ENCODE data around the gene RRP1B.

RRP1B gene

GRCh38 chr21:43627527-43627926, 31.8 kb upstream of the RRP1B start:
- DNase-seq = no peak

GRCh38 chr21:43631411-43632107, 27.8 kb upstream of the RRP1B start:
- Histone ChIP-seq H3K9ac (ENCODE audit: low read length) (no peak overlapping the region), H3K27ac (ENCODE audit: low read length) (no peak overlapping the region), H3K36me3 (replicated peaks; ENCODE audit: insufficient read depth, low read length) (no peaks in the 10 kb centered on the region), H3K4me3 (ENCODE audit: low read length) (no peak overlapping the region), H3K9me3 (replicated peaks; ENCODE audit: insufficient read depth, low read length) (no peaks in the 10 kb centered on the region), H3F3A (ENCODE audit: insufficient read depth, low read length) (no peaks in the 10 kb centered on the region), H3K4me2 (ENCODE audit: low read depth, low read length) (no peak overlapping the region), H4K20me1 (ENCODE audit: insufficient read depth, low read length) (no peaks in the 10 kb centered on the region), H3K4me1 (ENCODE audit: low read length) (no peaks in the 10 kb centered on the region), H2AFZ (ENCODE audit: low read length) (no peak overlapping the region), H3K27me3 (replicated peaks; ENCODE audit: insufficient read depth, low read length) (no peaks in the 10 kb centered on the region), H3K9me2 (replicated peaks; ENCODE audit: insufficient read depth, low read length) (no peaks in the 10 kb centered on the region), H3K79me2 (ENCODE audit: low read length) (no peaks in the 10 kb centered on the region)
- no peak for DNase-seq
- TF ChIP-seq EZH2 (optimal IDR thresholded peaks at IDR 0.05; ENCODE audit: low read depth, low read length) (no peak), CTCF (IDR thresholded peaks at IDR 0.05; ENCODE audit: low read length) (no peak), EZH2phosphoT487 (IDR thresholded peaks at IDR 0.05; ENCODE audit: low read length) (no peak)

More at GRCh38 chr21:43627527-43627926, 31.8 kb upstream of the RRP1B start:
- Histone ChIP-seq H3K36me3 (replicated peaks; ENCODE audit: insufficient read depth, low read length) (no peaks in the 10 kb centered on the region), H3K27me3 (replicated peaks; ENCODE audit: insufficient read depth, low read length) (no peaks in the 10 kb centered on the region), H3K27ac (ENCODE audit: low read length) (no peak overlapping the region), H2AFZ (ENCODE audit: low read length) (no peak overlapping the region), H4K20me1 (ENCODE audit: insufficient read depth, low read length) (no peaks in the 10 kb centered on the region), H3K4me3 (ENCODE audit: low read length) (no peak overlapping the region), H3F3A (ENCODE audit: insufficient read depth, low read length) (no peaks in the 10 kb centered on the region), H3K4me2 (ENCODE audit: low read depth, low read length) (no peak overlapping the region), H3K9me2 (replicated peaks; ENCODE audit: insufficient read depth, low read length) (no peaks in the 10 kb centered on the region), H3K9me3 (replicated peaks; ENCODE audit: insufficient read depth, low read length) (no peaks in the 10 kb centered on the region), H3K79me2 (ENCODE audit: low read length) (no peaks in the 10 kb centered on the region), H3K4me1 (ENCODE audit: low read length) (no peaks in the 10 kb centered on the region), H3K9ac (ENCODE audit: low read length) (no peak overlapping the region)
- TF ChIP-seq EZH2phosphoT487 (IDR thresholded peaks at IDR 0.05; ENCODE audit: low read length) (no peak), EZH2 (optimal IDR thresholded peaks at IDR 0.05; ENCODE audit: low read depth, low read length) (no peak)

GRCh38 chr21:43632373-43632905, 26.9 kb upstream of the RRP1B start:
- H3K27me3 ChIP-seq (replicated peaks; ENCODE audit: insufficient read depth, low read length) = no peaks in the 10 kb centered on the region
- H3K9ac ChIP-seq (ENCODE audit: low read length) = no peak overlapping the region
- no peak overlapping the region for H2AFZ ChIP-seq (ENCODE audit: low read length)
- no peaks in the 10 kb centered on the region for H3K9me2 ChIP-seq (replicated peaks; ENCODE audit: insufficient read depth, low read length)
- TF ChIP-seq EZH2 (optimal IDR thresholded peaks at IDR 0.05; ENCODE audit: low read depth, low read length) = no peak
- TF ChIP-seq CTCF (IDR thresholded peaks at IDR 0.05; ENCODE audit: low read length) = no peak
- TF ChIP-seq EZH2phosphoT487 (IDR thresholded peaks at IDR 0.05; ENCODE audit: low read length) = no peak
- DNase-seq = no peak
- no peak overlapping the region for H3K4me2 ChIP-seq (ENCODE audit: low read depth, low read length)
- H3K4me1 ChIP-seq (ENCODE audit: low read length) = no peaks in the 10 kb centered on the region
- no peaks in the 10 kb centered on the region for H3F3A ChIP-seq (ENCODE audit: insufficient read depth, low read length)
- no peaks in the 10 kb centered on the region for H3K36me3 ChIP-seq (replicated peaks; ENCODE audit: insufficient read depth, low read length)
- H3K27ac ChIP-seq (ENCODE audit: low read length) = no peak overlapping the region
- no peaks in the 10 kb centered on the region for H3K9me3 ChIP-seq (replicated peaks; ENCODE audit: insufficient read depth, low read length)
- H4K20me1 ChIP-seq (ENCODE audit: insufficient read depth, low read length) = no peaks in the 10 kb centered on the region
- H3K4me3 ChIP-seq (ENCODE audit: low read length) = no peak overlapping the region
- no peaks in the 10 kb centered on the region for H3K79me2 ChIP-seq (ENCODE audit: low read length)

- no peaks in the 10 kb centered on the region for H3K79me2 ChIP-seq (ENCODE audit: low read length)
- no peak overlapping the region for H3K4me2 ChIP-seq (ENCODE audit: low read depth, low read length)
- DNase-seq = no peak
- H2AFZ ChIP-seq (ENCODE audit: low read length) = no peak overlapping the region
- H3F3A ChIP-seq (ENCODE audit: insufficient read depth, low read length) = no peaks in the 10 kb centered on the region
- H3K4me3 ChIP-seq (ENCODE audit: low read length) = no peak overlapping the region
- H4K20me1 ChIP-seq (ENCODE audit: insufficient read depth, low read length) = no peaks in the 10 kb centered on the region
- no peaks in the 10 kb centered on the region for H3K9me3 ChIP-seq (replicated peaks; ENCODE audit: insufficient read depth, low read length)
- H3K36me3 ChIP-seq (replicated peaks; ENCODE audit: insufficient read depth, low read length) = no peaks in the 10 kb centered on the region
- no peaks in the 10 kb centered on the region for H3K27me3 ChIP-seq (replicated peaks; ENCODE audit: insufficient read depth, low read length)
- H3K4me1 ChIP-seq (ENCODE audit: low read length) = no peaks in the 10 kb centered on the region
- TF ChIP-seq EZH2phosphoT487 (IDR thresholded peaks at IDR 0.05; ENCODE audit: low read length) (no peak), EZH2 (optimal IDR thresholded peaks at IDR 0.05; ENCODE audit: low read depth, low read length) (no peak), CTCF (IDR thresholded peaks at IDR 0.05; ENCODE audit: low read length) (no peak)
- no peaks in the 10 kb centered on the region for H3K9me2 ChIP-seq (replicated peaks; ENCODE audit: insufficient read depth, low read length)
- no peak overlapping the region for H3K9ac ChIP-seq (ENCODE audit: low read length)
- no peak overlapping the region for H3K27ac ChIP-seq (ENCODE audit: low read length)
Measured at GRCh38 chr21:43634618-43635017, 24.7 kb upstream of the RRP1B start.
